PC-9 (cell line): ENCODE measurements around the gene SYCP2L. TPM values are rescaled to one million over a fixed set of nuclear protein-coding genes. Genes with fewer than 3 reads are reported as not detected.
"Not testable (repeated sequence)": the region's sequence is repeated elsewhere in the genome, so short reads cannot be mapped to it uniquely, and the experiment has no call there.

Experiments used
- BruUV-seq: library from RNA; stranded (reverse); fragments of 400-500 nt; replicated peaks from 2 replicates; lab custom pipeline; 2021; lab: Mats Ljungman, UMichigan
- CTCF ChIA-PET: fragments of 300-600 bp; sonication (Branson Sonifier 250); formaldehyde crosslinking; loops from one replicate; lab custom pipeline; 2022; ENCODE audit warnings: antibody characterized with exemption; lab: Charles Lee
- POLR2A ChIA-PET: fragments of 300-600 bp; sonication (Branson Sonifier 250); formaldehyde crosslinking; loops from one replicate; lab custom pipeline; 2022; ENCODE audit warnings: antibody characterized with exemption; ENCODE audit not compliant: unreplicated experiment; lab: Charles Lee
- DNase-seq, 2 experiments: peaks; one replicate each; pipeline versions ENCODE4 v3.0.0 to v3.0.0-alpha.2; 2015 to 2022; ENCODE audit warnings: mixed read lengths in 1 of 2
- H2AFZ ChIP-seq: fragments of 200-600 bp; sonication (generic); 2 replicates; pipeline ENCODE4 v1.8.1; 2017; ENCODE audit warnings: antibody characterized with exemption
- H3F3A ChIP-seq: fragments of 200-600 bp; sonication (generic); 2 replicates; pipeline ENCODE4 v1.8.1; 2017; ENCODE audit warnings: antibody characterized with exemption, mild to moderate bottlenecking, low read depth; ENCODE audit not compliant: insufficient read depth
- H3K27ac ChIP-seq: fragments of 200-600 bp; sonication (generic); 2 replicates; pipeline ENCODE4 v1.6.1; 2016; ENCODE audit warnings: mixed run types
- H3K27me3 ChIP-seq: fragments of 200-600 bp; sonication (generic); 2 replicates; pipeline ENCODE4 v1.6.1; 2016; ENCODE audit warnings: low read depth, mixed run types; ENCODE audit not compliant: insufficient read depth
- H3K36me3 ChIP-seq: fragments of 200-600 bp; sonication (generic); 2 replicates; pipeline ENCODE4 v1.6.1; 2016; ENCODE audit warnings: low read depth, mixed run types
- H3K4me1 ChIP-seq: fragments of 200-600 bp; sonication (generic); replicated peaks from 2 replicates; pipeline ENCODE4 v1.6.1; 2016; ENCODE audit warnings: mixed run types; ENCODE audit not compliant: insufficient read depth
- H3K4me2 ChIP-seq: fragments of 200-600 bp; sonication (generic); 2 replicates; pipeline ENCODE4 v1.6.1; 2017; ENCODE audit warnings: mixed run types
- H3K4me3 ChIP-seq: fragments of 200-600 bp; sonication (generic); 2 replicates; pipeline ENCODE4 v1.6.1; 2016; ENCODE audit warnings: mixed run types
- H3K79me2 ChIP-seq: fragments of 200-600 bp; sonication (generic); 2 replicates; pipeline ENCODE4 v1.6.1; 2017; ENCODE audit warnings: low read depth, mixed run types
- H3K9me2 ChIP-seq: fragments of 200-600 bp; sonication (generic); 2 replicates; pipeline ENCODE4 v1.8.1; 2017; ENCODE audit warnings: mild to moderate bottlenecking; ENCODE audit not compliant: insufficient read depth
- H3K9me3 ChIP-seq: fragments of 200-600 bp; sonication (generic); 2 replicates; pipeline ENCODE4 v1.8.1; 2016; ENCODE audit warnings: low read depth; ENCODE audit not compliant: insufficient read depth
- H4K20me1 ChIP-seq: fragments of 200-600 bp; sonication (generic); 2 replicates; pipeline ENCODE4 v1.8.1; 2017; ENCODE audit not compliant: insufficient read depth
- CTCF ChIP-seq: fragments of 200-600 bp; sonication (generic); conservative IDR thresholded peaks from 2 replicates; pipeline ENCODE4 v1.6.1; 2017; ENCODE audit warnings: mixed run types, antibody characterized with exemption, mild to moderate bottlenecking, moderate library complexity
- EZH2 ChIP-seq: fragments of 200-600 bp; sonication (generic); IDR thresholded peaks from 2 replicates; pipeline ENCODE4 v1.8.0; 2017; ENCODE audit warnings: antibody characterized with exemption, low read depth
- intact Hi-C: fragments of 100-400 bp; cut with micrococcal nuclease; formaldehyde crosslinking; loops from one replicate; pipeline ENCODE4 v1.10.0; 2022; ENCODE audit not compliant: unreplicated experiment
- total RNA-seq: library from RNA; stranded (reverse); gene quantifications from 2 replicates; pipeline ENCODE4 v1.2.3, GENCODE V29; 2021

The SYCP2L gene
- total RNA-seq, 1 experiment from 2014 or later, result 12.6 TPM

GRCh38 chr6:10977231-10977968, 90.5 kb downstream of the SYCP2L start:
- ChIA-PET POLR2A (interaction anchor here (0.6 kb wide), 1 partner anchor 113 kb away, joined by 3 read pairs; no protein-coding TSS in a partner anchor), CTCF (no interaction called here)
- no peaks in the 10 kb centered on the region for H3K79me2 ChIP-seq
- intact Hi-C loops, result no loop called here
- no peaks in the 10 kb centered on the region for H3K4me1 ChIP-seq
- H3K27ac ChIP-seq, result no peak overlapping the region
- H3K27me3 ChIP-seq, result no peaks in the 10 kb centered on the region
- no peaks in the 10 kb centered on the region for H3K36me3 ChIP-seq
- no peaks in the 10 kb centered on the region for H3F3A ChIP-seq
- no peak for TF ChIP-seq CTCF
- no peak for TF ChIP-seq EZH2
- H3K9me3 ChIP-seq, result no peaks in the 10 kb centered on the region
- H2AFZ ChIP-seq, result no peak overlapping the region
- H3K4me3 ChIP-seq, result no peak overlapping the region
- H3K4me2 ChIP-seq, result no peak overlapping the region
- no peaks in the 10 kb centered on the region for H4K20me1 ChIP-seq
- H3K9me2 ChIP-seq, result no peaks in the 10 kb centered on the region
- DNase-seq, result no peak
- no TSS peak for BruUV-seq

- no peak for TF ChIP-seq EZH2
- no peak for TF ChIP-seq CTCF
- Histone ChIP-seq H3K79me2 (no peaks in the 10 kb centered on the region), H3K27ac (no peak overlapping the region), H2AFZ (no peak overlapping the region), H3K9me3 (no peaks in the 10 kb centered on the region), H3K9me2 (no peaks in the 10 kb centered on the region), H4K20me1 (no peaks in the 10 kb centered on the region), H3K4me2 (no peak overlapping the region), H3K4me3 (no peak overlapping the region), H3F3A (no peaks in the 10 kb centered on the region), H3K36me3 (no peaks in the 10 kb centered on the region), H3K27me3 (no peaks in the 10 kb centered on the region), H3K4me1 (no peaks in the 10 kb centered on the region)
- ChIA-PET POLR2A (interaction anchor here (0.6 kb wide), 1 partner anchor 8 kb away, joined by 6 read pairs; no protein-coding TSS in a partner anchor), CTCF (interaction anchor here (0.5 kb wide), 1 partner anchor 132 kb away, joined by 5 read pairs; no protein-coding TSS in a partner anchor)
- intact Hi-C loops, result loop anchor here (2.0 kb wide), 1 partner anchor 67 kb away; no protein-coding TSS in a partner anchor
- no TSS peak for BruUV-seq
- DNase-seq, result no peak
These were observed 92.8 kb downstream of the SYCP2L start for GRCh38 chr6:10979603-10980002.

GRCh38 chr6:10981409-10981808, 94.6 kb downstream of the SYCP2L start:
- BruUV-seq, result no TSS peak
- intact Hi-C loops, result no loop called here

GRCh38 chr6:10984959-10985358, 98.1 kb downstream of the SYCP2L start:
- DNase-seq, H3K9me2 ChIP-seq, H3K4me3 ChIP-seq, H4K20me1 ChIP-seq, H3K4me2 ChIP-seq, BruUV-seq, H2AFZ ChIP-seq, H3K27ac ChIP-seq, CTCF ChIA-PET, H3K9me3 ChIP-seq, H3K79me2 ChIP-seq, H3K36me3 ChIP-seq, H3K4me1 ChIP-seq, H3K27me3 ChIP-seq, intact Hi-C loops, H3F3A ChIP-seq, POLR2A ChIA-PET: not testable (repeated sequence)

More at GRCh38 chr6:10981409-10981808, 94.6 kb downstream of the SYCP2L start:
- Histone ChIP-seq H3K27ac (no peak overlapping the region), H2AFZ (no peak overlapping the region), H3K4me3 (no peak overlapping the region), H3K4me1 (no peaks in the 10 kb centered on the region), H3K4me2 (no peak overlapping the region), H3K79me2 (no peaks in the 10 kb centered on the region), H3K27me3 (no peaks in the 10 kb centered on the region), H3K36me3 (no peaks in the 10 kb centered on the region), H3K9me2 (no peaks in the 10 kb centered on the region), H4K20me1 (no peaks in the 10 kb centered on the region), H3K9me3 (no peaks in the 10 kb centered on the region), H3F3A (no peaks in the 10 kb centered on the region)
- no peak for TF ChIP-seq EZH2
- TF ChIP-seq CTCF, result no peak
- ChIA-PET CTCF (no interaction called here), POLR2A (no interaction called here)
- DNase-seq, result no peak
